Measurements from ENCODE around the gene KCNQ1. TPM values are rescaled to one million over a fixed set of nuclear protein-coding genes. Genes with fewer than 3 reads are reported as not detected.

The KCNQ1 gene
- polyA plus RNA-seq, 1 donor from 2014 or later = not detected

GRCh38 chr11:2411446-2412305 is 33.1 kb upstream of the KCNQ1 start:
- no peak overlapping the region for H3K9ac ChIP-seq (ENCODE audit: low read length)
- no peaks in the 10 kb centered on the region for H3K36me3 ChIP-seq (ENCODE audit: insufficient read depth, low read length)
- no peaks in the 10 kb centered on the region for H3F3A ChIP-seq (ENCODE audit: insufficient read depth, low read length, poor library complexity, severe bottlenecking)
- no peaks in the 10 kb centered on the region for H3K9me3 ChIP-seq (ENCODE audit: low read length)
- no peaks in the 10 kb centered on the region for H4K20me1 ChIP-seq (ENCODE audit: insufficient read depth)
- no peak overlapping the region for H2AFZ ChIP-seq (ENCODE audit: low read depth, low read length)
- H3K79me2 ChIP-seq (replicated peaks; ENCODE audit: insufficient read depth, low read length) = no peaks in the 10 kb centered on the region
- no peak for TF ChIP-seq RAD21 (conservative IDR thresholded peaks at IDR 0.05)
- no peak for TF ChIP-seq EP300 (conservative IDR thresholded peaks at IDR 0.05; ENCODE audit: poor library complexity, severe bottlenecking)
- TF ChIP-seq REST (IDR thresholded peaks at IDR 0.05; ENCODE audit: borderline replicate concordance) = no peak
- no peak for TF ChIP-seq CTCF (IDR thresholded peaks at IDR 0.05; ENCODE audit: poor library complexity, severe bottlenecking)
- no peak for TF ChIP-seq SMC3 (conservative IDR thresholded peaks at IDR 0.05; ENCODE audit: poor library complexity)
- TF ChIP-seq MXI1 (conservative IDR thresholded peaks at IDR 0.05; ENCODE audit: poor library complexity, severe bottlenecking) = no peak
- no peak for TF ChIP-seq POLR2AphosphoS5 (IDR thresholded peaks at IDR 0.05)
- H3K4me3 ChIP-seq (ENCODE audit: low read length) = no peak overlapping the region
- no peaks in the 10 kb centered on the region for H3K9me2 ChIP-seq (ENCODE audit: insufficient read depth, low read length)
- no peaks in the 10 kb centered on the region for H3K27me3 ChIP-seq (ENCODE audit: insufficient read depth, low read depth, low read length)
- no peak overlapping the region for H3K4me2 ChIP-seq (ENCODE audit: low read length)
- no peak overlapping the region for H3K27ac ChIP-seq (ENCODE audit: low read length)

GRCh38 chr11:2412323-2412722 is 32.5 kb upstream of the KCNQ1 start:
- Histone ChIP-seq H3K36me3 (ENCODE audit: insufficient read depth, low read length) (no peaks in the 10 kb centered on the region), H3K79me2 (replicated peaks; ENCODE audit: insufficient read depth, low read length) (no peaks in the 10 kb centered on the region), H2AFZ (ENCODE audit: low read depth, low read length) (no peak overlapping the region), H3K9ac (ENCODE audit: low read length) (no peak overlapping the region), H3F3A (ENCODE audit: insufficient read depth, low read length, poor library complexity, severe bottlenecking) (no peaks in the 10 kb centered on the region), H3K4me2 (ENCODE audit: low read length) (no peak overlapping the region), H3K27me3 (ENCODE audit: insufficient read depth, low read depth, low read length) (no peaks in the 10 kb centered on the region), H3K9me3 (ENCODE audit: low read length) (no peaks in the 10 kb centered on the region), H3K4me3 (ENCODE audit: low read length) (no peak overlapping the region), H3K9me2 (ENCODE audit: insufficient read depth, low read length) (no peaks in the 10 kb centered on the region), H3K27ac (ENCODE audit: low read length) (no peak overlapping the region), H4K20me1 (ENCODE audit: insufficient read depth) (no peaks in the 10 kb centered on the region)
- TF ChIP-seq RAD21 (conservative IDR thresholded peaks at IDR 0.05) (no peak), SMC3 (conservative IDR thresholded peaks at IDR 0.05; ENCODE audit: poor library complexity) (no peak), TAF1 (IDR thresholded peaks at IDR 0.05; ENCODE audit: low read depth) (no peak), MXI1 (conservative IDR thresholded peaks at IDR 0.05; ENCODE audit: poor library complexity, severe bottlenecking) (no peak), EP300 (conservative IDR thresholded peaks at IDR 0.05; ENCODE audit: poor library complexity, severe bottlenecking) (no peak), REST (IDR thresholded peaks at IDR 0.05; ENCODE audit: borderline replicate concordance) (no peak), CTCF (IDR thresholded peaks at IDR 0.05; ENCODE audit: poor library complexity, severe bottlenecking) (no peak), EZH2 (IDR thresholded peaks at IDR 0.05; ENCODE audit: borderline replicate concordance, insufficient read depth, low read length, poor library complexity, severe bottlenecking) (no peak), POLR2AphosphoS5 (IDR thresholded peaks at IDR 0.05) (no peak)

Measured in neural cell (in vitro differentiated cells).